ENCODE measurements around the gene EFCAB11.

EFCAB11 gene

DNA sequence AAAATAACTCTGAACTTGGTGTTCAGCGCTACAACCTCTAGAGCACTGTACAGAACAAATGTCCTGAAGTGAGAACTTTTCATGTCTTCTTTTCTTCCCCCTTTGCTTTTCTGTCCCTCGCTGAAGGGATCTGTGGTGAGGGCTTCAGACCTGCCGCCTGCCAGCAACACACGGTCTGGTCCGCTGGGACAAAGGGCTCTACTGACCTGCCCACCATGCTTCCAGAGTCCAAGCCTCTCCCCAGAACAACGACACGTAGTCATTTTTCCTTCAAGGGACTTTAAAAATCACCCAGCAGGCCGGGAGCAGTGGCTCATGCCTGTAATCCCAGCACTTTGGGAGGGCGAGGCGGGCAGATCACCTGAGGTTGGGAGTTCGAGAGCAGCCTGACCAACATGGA, 140.4 kb downstream of the EFCAB11 start (continued):
- TF ChIP-seq, protein P1, sequence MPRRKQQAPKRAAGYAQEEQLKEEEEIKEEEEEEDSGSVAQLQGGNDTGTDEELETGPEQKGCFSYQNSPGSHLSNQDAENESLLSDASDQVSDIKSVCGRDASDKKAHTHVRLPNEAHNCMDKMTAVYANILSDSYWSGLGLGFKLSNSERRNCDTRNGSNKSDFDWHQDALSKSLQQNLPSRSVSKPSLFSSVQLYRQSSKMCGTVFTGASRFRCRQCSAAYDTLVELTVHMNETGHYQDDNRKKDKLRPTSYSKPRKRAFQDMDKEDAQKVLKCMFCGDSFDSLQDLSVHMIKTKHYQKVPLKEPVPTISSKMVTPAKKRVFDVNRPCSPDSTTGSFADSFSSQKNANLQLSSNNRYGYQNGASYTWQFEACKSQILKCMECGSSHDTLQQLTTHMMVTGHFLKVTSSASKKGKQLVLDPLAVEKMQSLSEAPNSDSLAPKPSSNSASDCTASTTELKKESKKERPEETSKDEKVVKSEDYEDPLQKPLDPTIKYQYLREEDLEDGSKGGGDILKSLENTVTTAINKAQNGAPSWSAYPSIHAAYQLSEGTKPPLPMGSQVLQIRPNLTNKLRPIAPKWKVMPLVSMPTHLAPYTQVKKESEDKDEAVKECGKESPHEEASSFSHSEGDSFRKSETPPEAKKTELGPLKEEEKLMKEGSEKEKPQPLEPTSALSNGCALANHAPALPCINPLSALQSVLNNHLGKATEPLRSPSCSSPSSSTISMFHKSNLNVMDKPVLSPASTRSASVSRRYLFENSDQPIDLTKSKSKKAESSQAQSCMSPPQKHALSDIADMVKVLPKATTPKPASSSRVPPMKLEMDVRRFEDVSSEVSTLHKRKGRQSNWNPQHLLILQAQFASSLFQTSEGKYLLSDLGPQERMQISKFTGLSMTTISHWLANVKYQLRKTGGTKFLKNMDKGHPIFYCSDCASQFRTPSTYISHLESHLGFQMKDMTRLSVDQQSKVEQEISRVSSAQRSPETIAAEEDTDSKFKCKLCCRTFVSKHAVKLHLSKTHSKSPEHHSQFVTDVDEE (CRISPR knock-in tag; IDR thresholded peaks at IDR 0.05) = no peak

DNA sequence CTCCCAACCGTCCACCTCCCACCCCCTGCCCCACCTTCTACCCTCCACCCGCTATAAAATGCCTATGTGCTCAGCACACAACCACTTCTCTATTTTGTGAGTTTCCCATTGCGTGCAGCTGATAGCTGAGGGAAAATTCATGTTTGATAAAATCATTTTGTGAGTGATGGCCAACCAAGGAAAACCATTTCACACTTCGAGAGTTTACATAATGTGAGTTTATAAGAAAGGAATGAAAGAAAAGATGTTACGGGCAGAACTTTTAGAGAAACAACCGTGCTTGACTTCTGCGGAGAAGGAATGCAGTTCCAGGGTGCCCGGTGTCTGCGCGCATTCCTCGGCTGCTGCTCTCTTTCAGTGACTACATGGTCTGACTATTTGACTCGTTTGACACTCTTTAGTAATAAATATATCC, 140.9 kb downstream of the EFCAB11 start:
- TF ChIP-seq, protein P2, sequence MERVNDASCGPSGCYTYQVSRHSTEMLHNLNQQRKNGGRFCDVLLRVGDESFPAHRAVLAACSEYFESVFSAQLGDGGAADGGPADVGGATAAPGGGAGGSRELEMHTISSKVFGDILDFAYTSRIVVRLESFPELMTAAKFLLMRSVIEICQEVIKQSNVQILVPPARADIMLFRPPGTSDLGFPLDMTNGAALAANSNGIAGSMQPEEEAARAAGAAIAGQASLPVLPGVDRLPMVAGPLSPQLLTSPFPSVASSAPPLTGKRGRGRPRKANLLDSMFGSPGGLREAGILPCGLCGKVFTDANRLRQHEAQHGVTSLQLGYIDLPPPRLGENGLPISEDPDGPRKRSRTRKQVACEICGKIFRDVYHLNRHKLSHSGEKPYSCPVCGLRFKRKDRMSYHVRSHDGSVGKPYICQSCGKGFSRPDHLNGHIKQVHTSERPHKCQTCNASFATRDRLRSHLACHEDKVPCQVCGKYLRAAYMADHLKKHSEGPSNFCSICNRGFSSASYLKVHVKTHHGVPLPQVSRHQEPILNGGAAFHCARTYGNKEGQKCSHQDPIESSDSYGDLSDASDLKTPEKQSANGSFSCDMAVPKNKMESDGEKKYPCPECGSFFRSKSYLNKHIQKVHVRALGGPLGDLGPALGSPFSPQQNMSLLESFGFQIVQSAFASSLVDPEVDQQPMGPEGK (CRISPR knock-in tag; IDR thresholded peaks at IDR 0.05; ENCODE audit: borderline replicate concordance) = no peak
- TF ChIP-seq ISL1 (CRISPR knock-in tag; IDR thresholded peaks at IDR 0.05) (peak; percentile 58; the same call in 1 of the 2 replicates), ZFP3 (CRISPR knock-in tag; IDR thresholded peaks at IDR 0.05) (no peak)
- peak; percentile 97 for ATAC-seq

DNA sequence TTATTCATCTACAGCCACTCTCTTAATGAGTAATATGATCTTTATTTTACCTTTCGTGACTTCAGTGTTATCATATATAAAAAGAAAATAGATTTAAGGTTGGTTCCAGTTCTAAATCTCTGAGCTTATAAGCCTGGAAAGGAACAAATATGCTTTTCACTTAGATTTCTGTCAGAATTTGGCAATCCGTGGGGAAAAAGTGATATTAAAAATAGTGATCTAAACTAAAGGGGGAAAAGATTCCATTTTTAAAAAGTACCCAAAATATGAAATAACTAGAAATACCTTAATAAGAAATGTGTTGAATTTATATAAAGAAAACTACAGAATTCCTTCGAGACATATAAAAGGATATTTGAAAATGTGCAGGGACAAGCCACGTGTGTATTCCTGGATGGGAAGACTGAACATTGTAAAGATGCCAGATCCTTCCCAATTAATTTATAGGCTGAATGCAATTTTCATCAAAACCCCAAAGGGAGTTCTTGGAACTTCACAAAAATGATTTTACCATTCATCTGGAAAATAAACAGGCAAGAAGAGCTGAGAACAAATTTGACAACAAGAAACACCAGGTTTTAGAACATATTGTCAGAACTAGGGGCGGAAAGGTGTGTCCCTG, 142.5 kb downstream of the EFCAB11 start:
- ATAC-seq = no peak
- TF ChIP-seq, protein P1 (CRISPR knock-in tag; IDR thresholded peaks at IDR 0.05) = no peak
- TF ChIP-seq BACH2 (CRISPR knock-in tag; IDR thresholded peaks at IDR 0.05; ENCODE audit: borderline replicate concordance) (no peak), TOX (CRISPR knock-in tag; IDR thresholded peaks at IDR 0.05; ENCODE audit: borderline replicate concordance) (no peak), ZFP3 (CRISPR knock-in tag; IDR thresholded peaks at IDR 0.05) (no peak), ZNF565 (CRISPR knock-in tag; conservative IDR thresholded peaks at IDR 0.05; ENCODE audit: low read depth) (no peak), ZFP30 (CRISPR knock-in tag; IDR thresholded peaks at IDR 0.05) (no peak), ZNF8 (CRISPR knock-in tag; IDR thresholded peaks at IDR 0.05) (no peak), SNAI2 (CRISPR knock-in tag; IDR thresholded peaks at IDR 0.05) (no peak), ZNF70 (CRISPR knock-in tag; IDR thresholded peaks at IDR 0.05) (no peak), ZC3H10 (CRISPR knock-in tag; IDR thresholded peaks at IDR 0.05) (no peak), TCF4 (CRISPR knock-in tag; IDR thresholded peaks at IDR 0.05; ENCODE audit: borderline replicate concordance) (no peak), ISL1 (CRISPR knock-in tag; IDR thresholded peaks at IDR 0.05) (no peak), ARNTL (CRISPR knock-in tag; IDR thresholded peaks at IDR 0.05; ENCODE audit: borderline replicate concordance, low read depth) (no peak), CSDC2 (CRISPR knock-in tag; IDR thresholded peaks at IDR 0.05) (no peak), RARB (CRISPR knock-in tag; IDR thresholded peaks at IDR 0.05) (no peak)
- TF ChIP-seq, protein P2 (CRISPR knock-in tag; IDR thresholded peaks at IDR 0.05; ENCODE audit: borderline replicate concordance) = no peak
- TF ChIP-seq, protein P3, sequence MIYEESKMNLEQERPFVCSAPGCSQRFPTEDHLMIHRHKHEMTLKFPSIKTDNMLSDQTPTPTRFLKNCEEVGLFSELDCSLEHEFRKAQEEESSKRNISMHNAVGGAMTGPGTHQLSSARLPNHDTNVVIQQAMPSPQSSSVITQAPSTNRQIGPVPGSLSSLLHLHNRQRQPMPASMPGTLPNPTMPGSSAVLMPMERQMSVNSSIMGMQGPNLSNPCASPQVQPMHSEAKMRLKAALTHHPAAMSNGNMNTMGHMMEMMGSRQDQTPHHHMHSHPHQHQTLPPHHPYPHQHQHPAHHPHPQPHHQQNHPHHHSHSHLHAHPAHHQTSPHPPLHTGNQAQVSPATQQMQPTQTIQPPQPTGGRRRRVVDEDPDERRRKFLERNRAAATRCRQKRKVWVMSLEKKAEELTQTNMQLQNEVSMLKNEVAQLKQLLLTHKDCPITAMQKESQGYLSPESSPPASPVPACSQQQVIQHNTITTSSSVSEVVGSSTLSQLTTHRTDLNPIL (CRISPR knock-in tag; IDR thresholded peaks at IDR 0.05; ENCODE audit: low read depth) = no peak
